ENCODE data around the gene DCLRE1A.
A peak's percentile ranks its signal among the peaks of the same experiment; 100 is the strongest.

The DCLRE1A gene

DNA sequence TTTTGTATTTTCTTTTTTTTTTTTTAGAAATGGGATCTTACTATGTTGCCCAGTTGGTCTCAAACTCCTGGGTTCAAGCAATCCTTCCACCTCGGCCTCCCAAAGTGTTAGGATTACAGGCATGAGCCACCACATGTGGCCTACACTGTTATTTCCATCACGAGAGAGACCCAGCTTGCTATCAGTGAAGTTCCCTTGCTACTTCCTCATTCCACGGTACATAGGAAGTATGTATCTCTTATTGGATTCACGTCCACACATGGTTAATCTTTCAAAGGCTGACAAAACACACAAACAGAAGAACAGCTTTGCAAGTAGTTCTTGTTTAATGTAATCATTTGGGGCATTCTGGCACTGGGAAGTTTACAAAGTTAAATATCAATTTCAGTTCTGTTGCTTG lies 50.9 kb downstream of the DCLRE1A start:
- FAIRE-seq (peak; percentile 73), DNase-seq (ENCODE audit: extremely low spot score, insufficient read length, low read depth) (no peak)

DNA sequence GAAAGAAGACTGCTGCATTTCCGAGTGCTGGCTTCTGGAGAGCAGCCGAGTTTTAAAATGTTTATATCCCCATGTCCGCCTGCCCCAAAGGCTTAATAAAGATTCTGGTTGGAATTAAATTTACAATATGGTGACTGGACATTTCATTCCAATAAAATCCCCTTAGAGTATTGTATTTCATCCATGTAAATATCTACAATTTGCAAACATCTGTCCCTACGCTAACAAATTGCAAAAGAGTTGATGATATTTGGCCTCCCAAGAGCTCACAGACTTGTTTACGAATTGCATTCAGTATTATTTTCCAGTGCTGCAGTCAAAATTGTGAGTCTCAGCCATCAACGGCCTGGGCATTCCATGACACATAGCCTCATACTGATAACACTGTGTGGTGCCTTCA lies 52.3 kb downstream of the DCLRE1A start:
- FAIRE-seq, result no peak
- no peak for DNase-seq (ENCODE audit: extremely low spot score, insufficient read length, low read depth)

DNA sequence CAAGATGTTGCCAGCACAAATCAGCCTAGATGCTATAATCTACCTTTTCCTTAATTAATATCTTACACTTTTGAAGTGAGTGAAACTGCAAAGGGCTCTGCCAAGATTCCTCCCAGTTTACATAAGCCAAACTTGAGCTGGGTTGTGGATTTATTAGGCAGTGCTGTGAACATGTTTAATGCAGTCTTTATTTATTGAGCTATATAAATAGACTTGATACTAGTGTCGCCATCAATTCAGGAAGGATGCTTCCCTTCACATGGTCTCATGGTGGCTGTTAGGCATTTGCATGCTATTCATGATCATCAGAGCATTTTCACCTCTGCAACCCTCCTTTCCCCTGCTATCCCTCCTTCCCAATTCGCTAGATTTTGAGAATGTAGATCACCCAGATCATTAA lies 62.2 kb downstream of the DCLRE1A start:
- DNase-seq (ENCODE audit: extremely low spot score, insufficient read length, low read depth), result no peak
- FAIRE-seq, result no peak

DNA sequence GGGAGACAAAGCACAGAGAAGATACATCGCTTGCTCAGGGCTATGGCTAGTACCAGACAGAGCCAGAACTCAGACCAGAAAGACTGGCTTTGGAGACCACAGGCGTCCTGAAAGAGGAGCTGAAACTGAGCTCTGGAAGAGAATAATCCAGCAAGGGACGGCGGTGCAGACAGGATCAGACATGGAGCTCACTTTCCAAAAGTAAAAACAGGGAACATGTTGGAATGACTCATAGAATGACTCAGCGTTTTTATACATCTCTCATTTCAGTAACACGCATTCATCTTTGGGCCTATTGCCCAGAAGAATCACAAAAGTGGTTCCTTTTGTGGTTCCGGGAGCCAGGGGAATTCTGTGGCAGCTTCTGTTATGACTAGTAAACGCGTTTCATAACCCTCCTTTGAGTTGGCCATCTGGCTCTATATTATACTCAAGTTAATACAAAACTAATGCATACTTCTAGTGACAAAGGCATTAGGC lies 65.2 kb downstream of the DCLRE1A start:
- FAIRE-seq (peak; percentile 69), DNase-seq (ENCODE audit: extremely low spot score, insufficient read length, low read depth) (peak; percentile 18)

Data from GM18507 (cell line).